ENCODE measurements around the gene SV2C.

Gene SV2C

GRCh38 chr5:76177978-76178377 is 94.8 kb downstream of the SV2C start:
- no peak for DNase-seq (ENCODE audit: low spot score)
- TF ChIP-seq, protein P1, sequence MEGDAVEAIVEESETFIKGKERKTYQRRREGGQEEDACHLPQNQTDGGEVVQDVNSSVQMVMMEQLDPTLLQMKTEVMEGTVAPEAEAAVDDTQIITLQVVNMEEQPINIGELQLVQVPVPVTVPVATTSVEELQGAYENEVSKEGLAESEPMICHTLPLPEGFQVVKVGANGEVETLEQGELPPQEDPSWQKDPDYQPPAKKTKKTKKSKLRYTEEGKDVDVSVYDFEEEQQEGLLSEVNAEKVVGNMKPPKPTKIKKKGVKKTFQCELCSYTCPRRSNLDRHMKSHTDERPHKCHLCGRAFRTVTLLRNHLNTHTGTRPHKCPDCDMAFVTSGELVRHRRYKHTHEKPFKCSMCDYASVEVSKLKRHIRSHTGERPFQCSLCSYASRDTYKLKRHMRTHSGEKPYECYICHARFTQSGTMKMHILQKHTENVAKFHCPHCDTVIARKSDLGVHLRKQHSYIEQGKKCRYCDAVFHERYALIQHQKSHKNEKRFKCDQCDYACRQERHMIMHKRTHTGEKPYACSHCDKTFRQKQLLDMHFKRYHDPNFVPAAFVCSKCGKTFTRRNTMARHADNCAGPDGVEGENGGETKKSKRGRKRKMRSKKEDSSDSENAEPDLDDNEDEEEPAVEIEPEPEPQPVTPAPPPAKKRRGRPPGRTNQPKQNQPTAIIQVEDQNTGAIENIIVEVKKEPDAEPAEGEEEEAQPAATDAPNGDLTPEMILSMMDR (IDR thresholded peaks at IDR 0.05; ENCODE audit: extremely low read depth, missing control alignments), result no peak

- TF ChIP-seq, protein P1 (IDR thresholded peaks at IDR 0.05; ENCODE audit: extremely low read depth, missing control alignments), result no peak
- DNase-seq (ENCODE audit: low spot score), result no peak
Observed at GRCh38 chr5:76178913-76179312, 95.7 kb downstream of the SV2C start.

- no peak for DNase-seq (ENCODE audit: low spot score)
Observed at GRCh38 chr5:76180814-76181805, 97.9 kb downstream of the SV2C start.

DNA sequence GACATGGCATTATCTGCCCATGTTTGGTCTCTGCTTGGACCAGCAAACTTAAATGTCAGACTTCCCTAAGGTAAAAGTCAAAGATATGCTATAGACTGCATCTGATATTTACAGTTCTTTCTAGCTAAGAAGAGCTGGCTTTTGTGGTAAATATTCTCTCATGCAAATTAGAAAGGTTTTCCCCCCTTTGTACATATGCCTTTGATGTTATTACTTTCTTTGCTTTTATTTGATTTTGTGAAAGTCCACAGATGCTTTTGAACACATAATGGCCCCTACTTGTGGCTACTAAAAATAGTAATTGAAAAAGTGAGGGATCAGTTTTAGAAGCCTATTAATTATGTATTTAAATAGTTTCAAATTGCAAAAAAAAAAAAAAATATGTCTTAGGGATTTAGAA is 104.2 kb downstream of the SV2C start:
- TF ChIP-seq, protein P1 (IDR thresholded peaks at IDR 0.05; ENCODE audit: extremely low read depth, missing control alignments), result no peak
- DNase-seq (ENCODE audit: low spot score), result no peak

More at GRCh38 chr5:76180814-76181805, 97.9 kb downstream of the SV2C start:
- TF ChIP-seq, protein P1 (IDR thresholded peaks at IDR 0.05; ENCODE audit: extremely low read depth, missing control alignments), result no peak

GRCh38 chr5:76190356-76190755 is 107.2 kb downstream of the SV2C start:
- DNase-seq (ENCODE audit: low spot score), result no peak
- TF ChIP-seq, protein P1 (IDR thresholded peaks at IDR 0.05; ENCODE audit: extremely low read depth, missing control alignments), result no peak

- TF ChIP-seq, protein P1 (IDR thresholded peaks at IDR 0.05; ENCODE audit: extremely low read depth, missing control alignments), result no peak
- DNase-seq (ENCODE audit: low spot score), result no peak
Observed at GRCh38 chr5:76192837-76193236, 109.7 kb downstream of the SV2C start.

DNA sequence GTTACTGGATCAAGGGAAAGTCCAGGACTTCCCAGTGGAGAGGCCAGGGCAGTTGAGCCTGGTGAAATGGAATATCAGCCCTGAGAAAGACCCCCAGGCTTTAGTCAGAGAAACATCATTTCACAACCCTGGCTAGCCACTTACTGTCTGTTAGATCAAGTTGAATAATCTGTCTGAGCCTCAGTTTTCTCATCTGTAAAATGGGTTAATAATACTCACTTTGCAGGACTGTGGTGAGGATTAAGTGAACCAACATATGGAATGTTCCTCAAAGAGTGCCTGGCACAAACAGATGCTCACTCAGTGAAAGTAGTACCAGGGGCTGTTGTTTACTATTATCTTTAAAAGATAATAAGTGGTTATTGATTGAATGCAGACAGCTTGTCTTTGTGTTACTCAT is 110.5 kb downstream of the SV2C start:
- TF ChIP-seq, protein P1 (IDR thresholded peaks at IDR 0.05; ENCODE audit: extremely low read depth, missing control alignments), result no peak
- DNase-seq (ENCODE audit: low spot score), result no peak

Data from GM20000 (cell line).